Glutamatergic neuron (in vitro differentiated cells): ENCODE results near the gene ZNF584. TPM values are rescaled to one million over a fixed set of nuclear protein-coding genes. Genes with fewer than 3 reads are reported as not detected.

Source experiments
- DNase-seq: peaks from one replicate; pipeline ENCODE4 v3.0.0; 2022
- H3K27ac Mint-ChIP-seq: one replicate; pipeline ENCODE4 v1.8.0; 2020; ENCODE audit warnings: mild to moderate bottlenecking, mixed read lengths, inconsistent platforms; ENCODE audit not compliant: unreplicated experiment
- H3K27me3 Mint-ChIP-seq: one replicate; pipeline ENCODE4 v1.8.0; 2020; ENCODE audit warnings: mild to moderate bottlenecking, moderate library complexity, mixed read lengths, inconsistent platforms; ENCODE audit not compliant: unreplicated experiment
- H3K36me3 Mint-ChIP-seq: one replicate; pipeline ENCODE4 v1.8.0; 2020; ENCODE audit warnings: mild to moderate bottlenecking, mixed read lengths, inconsistent platforms; ENCODE audit not compliant: unreplicated experiment
- H3K4me1 Mint-ChIP-seq: one replicate; pipeline ENCODE4 v1.8.0; 2020; ENCODE audit warnings: mild to moderate bottlenecking, low read depth, mixed read lengths, inconsistent platforms; ENCODE audit not compliant: unreplicated experiment
- H3K4me3 Mint-ChIP-seq: one replicate; pipeline ENCODE4 v1.8.0; 2020; ENCODE audit warnings: mild to moderate bottlenecking, mixed read lengths, inconsistent platforms; ENCODE audit not compliant: unreplicated experiment
- H3K9me3 Mint-ChIP-seq: one replicate; pipeline ENCODE4 v1.8.0; 2020; ENCODE audit warnings: mild to moderate bottlenecking, moderate library complexity, mixed read lengths, inconsistent platforms; ENCODE audit not compliant: unreplicated experiment
- CTCF ChIP-seq: fragments of 200-600 bp; sonication (generic); IDR thresholded peaks from one replicate; pipeline ENCODE4 v1.5.0; 2021; ENCODE audit not compliant: partially characterized antibody, unreplicated experiment
- microRNA-seq: library from miRNA; unstranded; fragments of <30 nt; microRNA quantifications from one replicate; pipeline ENCODE4, GENCODE V29; 2020; ENCODE audit not compliant: unreplicated experiment
- total RNA-seq: library from RNA; stranded (reverse); fragmentation: NEBNext Ultra II Directional; extraction: Animal tissue kit (Norgen Biotek cat#: 25700); gene quantifications from one replicate; pipeline ENCODE4 v1.2.1, GENCODE V29; 2021; ENCODE audit not compliant: unreplicated experiment

Gene ZNF584
- total RNA-seq, 1 donor from 2014 or later: 5.8 TPM

- peaks cover 4% of the 10 kb centered on the region for H3K36me3 Mint-ChIP-seq
- peaks cover 9% of the 10 kb centered on the region for H3K9me3 Mint-ChIP-seq
- no peak for TF ChIP-seq CTCF
- no peak overlapping the region for H3K4me3 Mint-ChIP-seq
- no peak overlapping the region for H3K27ac Mint-ChIP-seq
- DNase-seq: no peak
- H3K27me3 Mint-ChIP-seq: peaks cover 10% of the 10 kb centered on the region
- peaks cover 6% of the 10 kb centered on the region for H3K4me1 Mint-ChIP-seq
Measured at GRCh38 chr19:58456111-58456510, 47.7 kb downstream of the ZNF584 start.

GRCh38 chr19:58460039-58460438 is 51.6 kb downstream of the ZNF584 start:
- no peak for DNase-seq
- Mint-ChIP-seq H3K27me3 (peaks cover 5% of the 10 kb centered on the region), H3K9me3 (peaks cover 2% of the 10 kb centered on the region), H3K27ac (no peak overlapping the region), H3K4me3 (no peak overlapping the region), H3K4me1 (no peaks in the 10 kb centered on the region), H3K36me3 (no peaks in the 10 kb centered on the region)
- no peak for TF ChIP-seq CTCF

GRCh38 chr19:58466089-58466759 is 57.8 kb downstream of the ZNF584 start:
- no peak for TF ChIP-seq CTCF
- peaks cover 5% of the 10 kb centered on the region for H3K4me1 Mint-ChIP-seq
- peaks cover 7% of the 10 kb centered on the region for H3K27me3 Mint-ChIP-seq
- no peak for DNase-seq
- H3K27ac Mint-ChIP-seq: peak overlapping the region; percentile 52
- H3K9me3 Mint-ChIP-seq: no peaks in the 10 kb centered on the region
- H3K36me3 Mint-ChIP-seq: no peaks in the 10 kb centered on the region
- H3K4me3 Mint-ChIP-seq: peak overlapping the region; percentile 79

- Mint-ChIP-seq H3K4me3 (peak within 1 kb of the TSS; percentile 87), H3K36me3 (no peaks in the 10 kb centered on the region), H3K27me3 (peaks cover 7% of the 10 kb centered on the region), H3K27ac (peak within 1 kb of the TSS; percentile 57), H3K4me1 (peaks cover 5% of the 10 kb centered on the region), H3K9me3 (no peaks in the 10 kb centered on the region)
- no peak for TF ChIP-seq CTCF
- DNase-seq: peak; percentile 99
Measured at GRCh38 chr19:58466760-58467589, 58.5 kb downstream of the ZNF584 start, which contains the start of gene ZNF324. TSS of gene ZNF324 (plus strand) at chr19:58467080. CDS start at chr19:58469186, 2,106 bp downstream.

Small RNA genes lying within 50 kb of the gene (microRNA-seq; reads per million reads assigned to microRNA genes)
- 4.7 reads per million, percentile 30 among the genes with 10 or more reads in this experiment for gene MIR4754

Other genes starting within 250 kb of the ZNF584 start
- gene ZNF274, start 225.6 kb upstream of the ZNF584 start, total RNA-seq: 42.7 TPM
- gene ZNF544, start 179.7 kb upstream of the ZNF584 start, total RNA-seq: 46.1 TPM
- 24.8 TPM for gene ZNF8, start 129.7 kb upstream of the ZNF584 start, total RNA-seq
- 56.2 TPM for gene ERVK3-1, start 103.3 kb upstream of the ZNF584 start, total RNA-seq
- 4.9 TPM for gene ZSCAN22, start 81.7 kb upstream of the ZNF584 start, total RNA-seq
- gene A1BG, start 55.2 kb upstream of the ZNF584 start, total RNA-seq: 27.3 TPM
- gene ZNF497, start 45.9 kb upstream of the ZNF584 start, total RNA-seq: 3.5 TPM
- 2.0 TPM for gene ZNF837, start 27.6 kb upstream of the ZNF584 start, total RNA-seq
- 571 TPM for gene RPS5, start 21.4 kb upstream of the ZNF584 start, total RNA-seq
- gene RNF225, start 13.0 kb upstream of the ZNF584 start, total RNA-seq: 0.44 TPM
- 4.9 TPM for gene ZNF132, start 31.5 kb downstream of the ZNF584 start, total RNA-seq
- 9.9 TPM for gene ZNF324B, start 43.0 kb downstream of the ZNF584 start, total RNA-seq
- gene ZNF324, start 58.4 kb downstream of the ZNF584 start, total RNA-seq: 15.8 TPM
- gene ZNF446, start 67.7 kb downstream of the ZNF584 start, total RNA-seq: 11.9 TPM
- gene SLC27A5, start 103.3 kb downstream of the ZNF584 start, total RNA-seq: 7.4 TPM
- 27.2 TPM for gene ZBTB45, start 111.2 kb downstream of the ZNF584 start, total RNA-seq
- 361 TPM for gene TRIM28, start 135.4 kb downstream of the ZNF584 start, total RNA-seq
- gene CHMP2A, start 146.5 kb downstream of the ZNF584 start, total RNA-seq: 108 TPM
- gene UBE2M, start 150.0 kb downstream of the ZNF584 start, total RNA-seq: 118 TPM
- 27.3 TPM for gene MZF1, start 164.7 kb downstream of the ZNF584 start, total RNA-seq